K562 (cell line): ENCODE data around the gene PRDM1. TPM values are rescaled to one million over a fixed set of nuclear protein-coding genes. Genes with fewer than 3 reads are reported as not detected.

ENCODE experiments used
- ATAC-seq: fragments of 200-7000 bp; cut with Tn5 transposase; 3 replicates; pipeline ENCODE4 v1.9.1; 2020; ENCODE audit warnings: moderate library complexity
- BruUV-seq: library from RNA; stranded (reverse); fragments of 400-500 nt; replicated peaks from 2 replicates; lab custom pipeline; 2021; lab: Mats Ljungman, UMichigan
- CTCF ChIA-PET: fragments of 300-600 bp; formaldehyde crosslinking; extraction: SDS; loops from one replicate; lab custom pipeline; 2021; ENCODE audit warnings: low intra/inter-chr PET ratio; lab: Yijun Ruan, JAX
- POLR2A ChIA-PET: fragments of 300-600, 350-650 bp; sonication (Branson Sonifier 250); formaldehyde crosslinking; extraction: SDS; loops from one replicate; lab custom pipeline; 2021; ENCODE audit warnings: antibody characterized with exemption, inconsistent platforms; lab: Yijun Ruan, JAX
- DNase-seq, 4 experiments: peaks; one replicate each; pipeline versions ENCODE4 v3.0.0 to v3.0.0-alpha.2; 2011 to 2018; ENCODE audit warnings: low spot score in 3 of 4, mixed read lengths in 3 of 4; ENCODE audit errors: extremely low read depth in 1 of 4
- FAIRE-seq: peaks from 2 replicates; lab custom pipeline; 2011; peaks lifted over from hg19 to GRCh38; lab: Jason Lieb, UNC
- H2AFZ ChIP-seq: 2 replicates; pipeline ENCODE4 v1.6.0; 2011; ENCODE audit warnings: low read depth, low read length, control low read depth, inconsistent platforms
- H3K27ac ChIP-seq: fragments of 200-600 bp; 3 replicates; pipeline ENCODE4 v1.8.0; 2011; ENCODE audit warnings: low read depth, mild to moderate bottlenecking, control low read depth, inconsistent platforms, low read length, moderate library complexity, mixed read lengths; ENCODE audit errors: extremely low read depth
- H3K27me3 ChIP-seq, 2 experiments: fragments of 300-600 bp in 1 of 2; 2 replicates in 1 of 2; 3 replicates in 1 of 2; pipeline versions ENCODE4 v1.6.0 to v1.8.0; 2011; ENCODE audit warnings: inconsistent platforms in 2 of 2, low read length in 2 of 2, mild to moderate bottlenecking in 1 of 2, mixed read lengths in 1 of 2, moderate library complexity in 1 of 2; ENCODE audit not compliant: control insufficient read depth in 2 of 2, insufficient read depth in 2 of 2
- H3K36me3 ChIP-seq: fragments of 300-600 bp; 3 replicates; pipeline ENCODE4 v1.8.0; 2011; ENCODE audit warnings: mild to moderate bottlenecking, low read length, inconsistent platforms; ENCODE audit not compliant: control insufficient read depth, insufficient read depth
- H3K4me1 ChIP-seq, 2 experiments: fragments of 200-600 bp in 1 of 2; replicated peaks in 1 of 2; 2 replicates in 1 of 2; 3 replicates in 1 of 2; pipeline versions ENCODE4 v1.5.1 to v1.8.0; 2011; ENCODE audit warnings: inconsistent platforms in 2 of 2, low read length in 2 of 2, mild to moderate bottlenecking in 1 of 2, mixed read lengths in 1 of 2, moderate library complexity in 1 of 2; ENCODE audit not compliant: control insufficient read depth in 2 of 2, insufficient read depth in 2 of 2
- H3K4me2 ChIP-seq: 2 replicates; pipeline ENCODE4 v1.6.1; 2011; ENCODE audit warnings: low read length, control low read depth, inconsistent platforms, mixed read lengths; ENCODE audit not compliant: insufficient read depth
- H3K4me3 ChIP-seq: fragments of 200-600 bp; sonication (generic), shearing (Covaris generic); 2 replicates; pipeline ENCODE4 v1.5.1; 2016; ENCODE audit warnings: control low read depth, inconsistent platforms
- H3K79me2 ChIP-seq: fragments of 200-600 bp; 3 replicates; pipeline ENCODE4 v1.8.0; 2011; ENCODE audit warnings: low read length, inconsistent platforms; ENCODE audit not compliant: control insufficient read depth, insufficient read depth
- H3K9ac ChIP-seq, 2 experiments: 2 replicates each; pipeline versions ENCODE4 v1.6.0 to v1.6.1; 2011; ENCODE audit warnings: low read depth in 2 of 2, low read length in 2 of 2, control low read depth in 1 of 2, inconsistent platforms in 1 of 2, mild to moderate bottlenecking in 1 of 2, mixed read lengths in 1 of 2; ENCODE audit not compliant: insufficient read depth in 1 of 2
- H3K9me1 ChIP-seq: one replicate; pipeline ENCODE4 v1.6.0; 2011; ENCODE audit warnings: inconsistent platforms, mild to moderate bottlenecking, low read length, moderate library complexity; ENCODE audit not compliant: control insufficient read depth, insufficient read depth
- H3K9me3 ChIP-seq: replicated peaks from 2 replicates; pipeline ENCODE4 v1.5.1; 2011; ENCODE audit warnings: low read depth, low read length, inconsistent platforms; ENCODE audit not compliant: control insufficient read depth, insufficient read depth
- H4K20me1 ChIP-seq: replicated peaks from 2 replicates; pipeline ENCODE4 v1.6.1; 2011; ENCODE audit warnings: low read length, inconsistent platforms, mixed read lengths; ENCODE audit not compliant: control insufficient read depth, insufficient read depth
- DIDO1 ChIP-seq: fragments of 450-650 bp; IDR thresholded peaks from 2 replicates; pipeline ENCODE4 v1.6.1; 2016; ENCODE audit warnings: low read depth, missing biosample characterization, missing genetic modification characterization
- GABPA ChIP-seq: fragments of 200-800 bp; sonication (Bioruptor generic); conservative IDR thresholded peaks from 2 replicates; pipeline ENCODE4 v1.6.1; 2016; ENCODE audit warnings: low read depth, missing genetic modification characterization, missing compliant biosample characterization
- HCFC1 ChIP-seq: IDR thresholded peaks from 2 replicates; pipeline ENCODE4 v1.6.1; 2012; ENCODE audit warnings: low read depth, low read length, improper control_type of control experiment
- L3MBTL2 ChIP-seq: fragments of 450-650 bp; IDR thresholded peaks from 2 replicates; pipeline ENCODE4 v1.6.1; 2016; ENCODE audit warnings: mild to moderate bottlenecking, moderate library complexity
- WGBS: fragments of 100-300 bp; shearing (Covaris generic); methylation state at CpG from one replicate; pipeline ENCODE4 v1.1.6; 2016; ENCODE audit warnings: low coverage, mixed read lengths; ENCODE audit not compliant: insufficient coverage; ENCODE audit errors: missing lambda C conversion rate; 5-methylcytosine and 5-hydroxymethylcytosine counted together
- in situ Hi-C: fragments of 300-500 bp; cut with MboI; formaldehyde crosslinking; loops from 4 replicates; pipeline ENCODE4 v1.15.0; 2018; ENCODE audit warnings: inconsistent platforms, mixed read lengths
- intact Hi-C: fragments of 100-400 bp; cut with micrococcal nuclease; formaldehyde crosslinking; loops from 2 replicates; pipeline ENCODE4 v1.14.2; 2022
- polyA plus RNA-seq, 8 experiments: library from polyadenylated mRNA; depleted of rRNA in 4 of 8; stranded (reverse) in 5 of 8; unstranded in 3 of 8; fragments of >200 nt; fragmentation: Nextera tagmentation in 2 of 8; fragmentation: Illumina TruSeq in 1 of 8; extraction: Ambion mirVana in 2 of 8; extraction: Trizol in 1 of 8; gene quantifications; 2 replicates each; pipeline versions ENCODE4 v1.2.1 to v1.2.3, GENCODE V29; 2011 to 2014; ENCODE audit warnings: inconsistent platforms in 1 of 8, missing spikeins in 1 of 8
- total RNA-seq, 7 experiments: library from RNA; depleted of rRNA in 6 of 7; stranded (reverse); fragments of >200 nt in 6 of 7; fragmentation: Illumina TruSeq in 2 of 7; extraction: Trizol in 2 of 7; gene quantifications; 2 replicates each; pipeline versions ENCODE4 v1.2.1 to v1.2.3, GENCODE V29; 2011 to 2021; ENCODE audit warnings: low replicate concordance in 1 of 7

The PRDM1 gene
- total and polyA plus RNA-seq, 9 of the 15 experiments (the other 6 are each of a cell fraction or from before 2014, with no cell fraction given): 0.09 to 0.89 (median 0.27) TPM

- peak overlapping the region; percentile 20; the same call in 1 of the 2 replicates for H3K4me2 ChIP-seq
- ChIA-PET CTCF (no interaction called here), POLR2A (interaction anchor here (0.6 to 2.0 kb wide), 3 partner anchors 11 to 26 kb away, joined by 3 to 8 read pairs (median 3); no protein-coding TSS in a partner anchor)
- peak overlapping the region in 1 of 2 experiments; percentile 61; a peak in 1 of 4 replicates for H3K9ac ChIP-seq
- in situ Hi-C loops: no loop called here
- WGBS: 39% methylated on average over 10 of the region's 10 CpGs
- intact Hi-C loops: no loop called here
- H3K79me2 ChIP-seq: no peaks in the 10 kb centered on the region
- no peaks in the 10 kb centered on the region for H3K36me3 ChIP-seq
- no peaks in the 10 kb centered on the region for H4K20me1 ChIP-seq
- ATAC-seq: peak; percentile 49
- peak in 1 of 4 experiments; percentile 22 for DNase-seq
- H3K9me3 ChIP-seq: no peaks in the 10 kb centered on the region
- H3K9me1 ChIP-seq: no peaks in the 10 kb centered on the region
- TF ChIP-seq HCFC1 (no peak), L3MBTL2 (0 out of 2 replicates have a peak, but pooled peaks have one; percentile 16), GABPA (tag) (peak; percentile 4; the same call in 1 of the 2 replicates), DIDO1 (tag) (no peak)
- peak overlapping the region; percentile 89 for H2AFZ ChIP-seq
- H3K27me3 ChIP-seq: no peaks in the 10 kb centered on the region
- BruUV-seq: no TSS peak
- H3K27ac ChIP-seq: no peak overlapping the region
- peaks cover 16 to 33% of the 10 kb centered on the region in 2 experiments for H3K4me1 ChIP-seq
- no peak overlapping the region for H3K4me3 ChIP-seq
- FAIRE-seq: no peak
These were observed 38.6 kb downstream of the PRDM1 start for GRCh38 chr6:106124437-106125430.
